MM.1S (cell line): ENCODE data around the gene HSPB7.

ENCODE experiments used
- DNase-seq: peaks from one replicate; pipeline ENCODE4 v3.0.0-alpha.2; 2015
- H2AFZ ChIP-seq: fragments of 300-600 bp; sonication (generic); 2 replicates; pipeline ENCODE4 v1.6.0; 2016; ENCODE audit warnings: antibody characterized with exemption, low read length
- H3F3A ChIP-seq: fragments of 300-600 bp; sonication (generic); 2 replicates; pipeline ENCODE4 v1.6.1; 2016; ENCODE audit warnings: mild to moderate bottlenecking, antibody characterized with exemption, low read length, moderate library complexity, mixed read lengths; ENCODE audit not compliant: insufficient read depth
- H3K27ac ChIP-seq: fragments of 300-600 bp; sonication (generic); 2 replicates; pipeline ENCODE4 v1.5.1; 2016; ENCODE audit warnings: mild to moderate bottlenecking, low read length
- H3K27me3 ChIP-seq: fragments of 300-600 bp; sonication (generic); replicated peaks from 2 replicates; pipeline ENCODE4 v1.6.0; 2016; ENCODE audit warnings: low read length; ENCODE audit not compliant: insufficient read depth
- H3K36me3 ChIP-seq: fragments of 300-600 bp; sonication (generic); replicated peaks from 2 replicates; pipeline ENCODE4 v1.6.1; 2016; ENCODE audit warnings: mild to moderate bottlenecking, low read length, mixed read lengths; ENCODE audit not compliant: insufficient read depth
- H3K4me1 ChIP-seq: fragments of 300-600 bp; sonication (generic); 2 replicates; pipeline ENCODE4 v1.6.1; 2016; ENCODE audit warnings: low read length, mixed read lengths
- H3K4me2 ChIP-seq: fragments of 300-600 bp; sonication (generic); 2 replicates; pipeline ENCODE4 v1.6.0; 2016; ENCODE audit warnings: low read depth, low read length
- H3K4me3 ChIP-seq: fragments of 300-600 bp; sonication (generic); 2 replicates; pipeline ENCODE4 v1.5.1; 2016; ENCODE audit warnings: low read length, mixed read lengths
- H3K79me2 ChIP-seq: fragments of 300-600 bp; sonication (generic); 2 replicates; pipeline ENCODE4 v1.6.1; 2016; ENCODE audit warnings: mixed run types, low read length, mixed read lengths
- H3K9ac ChIP-seq: fragments of 300-600 bp; sonication (generic); 2 replicates; pipeline ENCODE4 v1.6.1; 2016; ENCODE audit warnings: low read length, mixed read lengths
- H3K9me2 ChIP-seq: fragments of 300-600 bp; sonication (generic); replicated peaks from 2 replicates; pipeline ENCODE4 v1.6.1; 2016; ENCODE audit warnings: mild to moderate bottlenecking, low read length, mixed read lengths; ENCODE audit not compliant: insufficient read depth
- H3K9me3 ChIP-seq: fragments of 300-600 bp; sonication (generic); replicated peaks from 2 replicates; pipeline ENCODE4 v1.6.1; 2016; ENCODE audit warnings: mild to moderate bottlenecking, low read length, mixed read lengths; ENCODE audit not compliant: insufficient read depth
- H4K20me1 ChIP-seq: fragments of 300-600 bp; sonication (generic); 2 replicates; pipeline ENCODE4 v1.6.1; 2016; ENCODE audit warnings: mild to moderate bottlenecking, low read length, moderate library complexity, mixed read lengths; ENCODE audit not compliant: insufficient read depth
- EZH2 ChIP-seq: fragments of 300-600 bp; sonication (generic); optimal IDR thresholded peaks from 2 replicates; pipeline ENCODE3; 2017; ENCODE audit warnings: low read depth, mild to moderate bottlenecking, antibody characterized with exemption, low read length, mixed read lengths
- EZH2phosphoT487 ChIP-seq: fragments of 300-600 bp; sonication (generic); IDR thresholded peaks from 2 replicates; pipeline ENCODE4 v1.6.1; 2018; ENCODE audit warnings: antibody characterized with exemption, low read length
- TF ChIP-seq, protein P1 (sequence below): fragments of 300-600 bp; sonication (generic); IDR thresholded peaks from 2 replicates; pipeline ENCODE4 v1.5.1; 2016; ENCODE audit warnings: antibody characterized with exemption, low read length, mixed read lengths

Gene HSPB7

GRCh38 chr1:16065269-16065576 lies 47.4 kb upstream of the HSPB7 start:
- Histone ChIP-seq H2AFZ (no peak overlapping the region), H3K4me3 (no peak overlapping the region), H4K20me1 (no peaks in the 10 kb centered on the region), H3F3A (no peaks in the 10 kb centered on the region), H3K9me2 (no peaks in the 10 kb centered on the region), H3K9ac (no peak overlapping the region), H3K4me2 (no peak overlapping the region), H3K79me2 (no peaks in the 10 kb centered on the region), H3K27ac (no peak overlapping the region), H3K27me3 (peaks cover 62% of the 10 kb centered on the region), H3K4me1 (no peaks in the 10 kb centered on the region), H3K9me3 (no peaks in the 10 kb centered on the region), H3K36me3 (no peaks in the 10 kb centered on the region)
- no peak for DNase-seq
- TF ChIP-seq, protein P1, sequence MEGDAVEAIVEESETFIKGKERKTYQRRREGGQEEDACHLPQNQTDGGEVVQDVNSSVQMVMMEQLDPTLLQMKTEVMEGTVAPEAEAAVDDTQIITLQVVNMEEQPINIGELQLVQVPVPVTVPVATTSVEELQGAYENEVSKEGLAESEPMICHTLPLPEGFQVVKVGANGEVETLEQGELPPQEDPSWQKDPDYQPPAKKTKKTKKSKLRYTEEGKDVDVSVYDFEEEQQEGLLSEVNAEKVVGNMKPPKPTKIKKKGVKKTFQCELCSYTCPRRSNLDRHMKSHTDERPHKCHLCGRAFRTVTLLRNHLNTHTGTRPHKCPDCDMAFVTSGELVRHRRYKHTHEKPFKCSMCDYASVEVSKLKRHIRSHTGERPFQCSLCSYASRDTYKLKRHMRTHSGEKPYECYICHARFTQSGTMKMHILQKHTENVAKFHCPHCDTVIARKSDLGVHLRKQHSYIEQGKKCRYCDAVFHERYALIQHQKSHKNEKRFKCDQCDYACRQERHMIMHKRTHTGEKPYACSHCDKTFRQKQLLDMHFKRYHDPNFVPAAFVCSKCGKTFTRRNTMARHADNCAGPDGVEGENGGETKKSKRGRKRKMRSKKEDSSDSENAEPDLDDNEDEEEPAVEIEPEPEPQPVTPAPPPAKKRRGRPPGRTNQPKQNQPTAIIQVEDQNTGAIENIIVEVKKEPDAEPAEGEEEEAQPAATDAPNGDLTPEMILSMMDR: no peak
- TF ChIP-seq EZH2 (no peak), EZH2phosphoT487 (no peak)

DNA sequence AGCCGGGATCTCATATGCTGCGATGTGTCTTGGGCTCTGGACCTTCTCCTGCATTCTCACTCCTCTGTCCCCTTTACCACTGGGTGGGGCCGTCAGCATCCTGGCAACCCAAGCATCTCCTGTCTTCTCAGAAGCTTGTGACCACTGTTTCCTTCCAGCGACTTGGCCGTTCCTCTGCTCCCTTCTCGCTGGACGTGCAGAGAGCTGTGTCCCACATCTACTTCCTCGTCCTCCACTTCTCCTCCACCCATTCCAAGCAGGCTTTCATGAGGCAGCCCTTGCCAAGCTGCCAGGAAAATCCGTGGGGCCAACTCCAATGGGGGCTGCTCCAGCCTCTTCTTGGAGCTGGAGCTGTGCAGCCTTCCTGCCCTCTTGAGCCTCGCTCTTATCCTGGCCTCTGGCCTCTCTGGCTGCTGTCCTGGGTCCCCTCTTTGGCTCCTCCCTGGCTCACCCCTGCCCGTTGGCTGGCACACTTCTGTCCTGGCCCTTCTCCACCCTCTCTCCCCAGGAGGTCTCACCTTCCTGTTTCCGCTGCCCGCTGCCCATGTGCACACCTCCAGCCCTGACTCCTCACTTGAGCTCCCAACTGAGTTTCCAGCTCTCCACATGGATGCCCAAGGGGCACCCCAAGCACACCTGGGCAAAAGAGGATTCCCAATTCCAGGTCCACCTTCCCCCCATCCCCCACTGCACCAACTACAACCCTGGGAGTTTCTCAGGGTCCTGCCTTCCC lies 46.9 kb upstream of the HSPB7 start:
- Histone ChIP-seq H3K4me1 (no peaks in the 10 kb centered on the region), H4K20me1 (no peaks in the 10 kb centered on the region), H2AFZ (no peak overlapping the region), H3K9me2 (no peaks in the 10 kb centered on the region), H3K9me3 (no peaks in the 10 kb centered on the region), H3F3A (no peaks in the 10 kb centered on the region), H3K79me2 (no peaks in the 10 kb centered on the region), H3K27me3 (peaks cover 64% of the 10 kb centered on the region), H3K9ac (no peak overlapping the region), H3K27ac (no peak overlapping the region), H3K4me2 (no peak overlapping the region), H3K4me3 (no peak overlapping the region), H3K36me3 (no peaks in the 10 kb centered on the region)
- TF ChIP-seq EZH2: no peak
- TF ChIP-seq, protein P1: no peak
- TF ChIP-seq EZH2phosphoT487: no peak
- no peak for DNase-seq

GRCh38 chr1:16063921-16064320 lies 46.1 kb upstream of the HSPB7 start:
- Histone ChIP-seq H3K36me3 (no peaks in the 10 kb centered on the region), H3K9ac (no peak overlapping the region), H3K4me2 (no peak overlapping the region), H3K4me1 (no peaks in the 10 kb centered on the region), H3K9me3 (no peaks in the 10 kb centered on the region), H4K20me1 (no peaks in the 10 kb centered on the region), H3K27me3 (peaks cover 64% of the 10 kb centered on the region), H3F3A (no peaks in the 10 kb centered on the region), H3K4me3 (no peak overlapping the region), H3K27ac (no peak overlapping the region), H3K9me2 (no peaks in the 10 kb centered on the region), H3K79me2 (no peaks in the 10 kb centered on the region), H2AFZ (no peak overlapping the region)
- DNase-seq: no peak
- TF ChIP-seq EZH2 (no peak), EZH2phosphoT487 (no peak)
- TF ChIP-seq, protein P1: no peak
